HG02588 (cell line): ENCODE results near the gene PITPNM3.

ENCODE experiments used
- ATAC-seq: cut with Tn5 transposase; IDR thresholded peaks from one replicate; pipeline ENCODE4 v1.9.1; 2021; ENCODE audit warnings: mild to moderate bottlenecking, moderate library complexity; ENCODE audit not compliant: unreplicated experiment

Gene PITPNM3

DNA sequence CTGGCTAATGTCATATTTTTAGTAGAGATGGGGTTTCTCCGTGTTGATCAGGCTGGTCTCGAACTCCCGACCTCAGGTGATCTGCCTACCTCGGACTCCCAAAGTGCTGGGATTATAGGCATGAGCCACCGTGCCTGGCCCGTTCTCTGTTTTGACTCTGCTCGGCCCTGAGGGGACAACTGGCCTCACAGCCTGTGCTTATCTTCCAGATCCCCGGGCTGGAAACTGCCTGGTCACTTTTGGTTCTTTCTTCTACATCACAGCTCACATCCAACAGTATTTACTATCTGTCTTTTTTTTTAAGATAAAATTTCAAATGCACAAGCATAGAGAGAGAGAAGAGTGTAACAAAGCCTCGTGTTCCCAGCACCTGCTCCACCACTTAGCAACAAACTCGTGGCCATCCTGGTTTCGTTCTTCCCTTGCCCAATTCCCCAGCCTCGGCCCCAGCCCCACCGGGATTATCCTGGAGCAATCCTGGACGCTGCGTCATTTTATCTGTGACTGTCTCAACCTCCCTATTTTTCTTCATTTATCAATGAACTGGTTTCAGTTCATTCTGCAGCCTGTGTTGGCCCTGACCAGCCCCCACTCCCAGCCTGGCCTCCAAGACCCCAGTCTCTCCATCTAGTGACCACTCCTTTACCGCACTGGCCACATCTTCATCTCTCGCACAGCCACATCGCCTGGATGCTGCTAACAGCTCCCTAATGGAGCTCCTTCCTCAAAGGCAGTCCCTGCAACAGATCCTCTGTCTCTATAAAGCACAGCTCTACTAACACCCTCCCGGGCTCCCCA lies 91.0 kb downstream of the PITPNM3 start:
- ATAC-seq, result no peak

- ATAC-seq, result no peak
Measured at GRCh38 chr17:6464446-6465041, 91.8 kb downstream of the PITPNM3 start.

DNA sequence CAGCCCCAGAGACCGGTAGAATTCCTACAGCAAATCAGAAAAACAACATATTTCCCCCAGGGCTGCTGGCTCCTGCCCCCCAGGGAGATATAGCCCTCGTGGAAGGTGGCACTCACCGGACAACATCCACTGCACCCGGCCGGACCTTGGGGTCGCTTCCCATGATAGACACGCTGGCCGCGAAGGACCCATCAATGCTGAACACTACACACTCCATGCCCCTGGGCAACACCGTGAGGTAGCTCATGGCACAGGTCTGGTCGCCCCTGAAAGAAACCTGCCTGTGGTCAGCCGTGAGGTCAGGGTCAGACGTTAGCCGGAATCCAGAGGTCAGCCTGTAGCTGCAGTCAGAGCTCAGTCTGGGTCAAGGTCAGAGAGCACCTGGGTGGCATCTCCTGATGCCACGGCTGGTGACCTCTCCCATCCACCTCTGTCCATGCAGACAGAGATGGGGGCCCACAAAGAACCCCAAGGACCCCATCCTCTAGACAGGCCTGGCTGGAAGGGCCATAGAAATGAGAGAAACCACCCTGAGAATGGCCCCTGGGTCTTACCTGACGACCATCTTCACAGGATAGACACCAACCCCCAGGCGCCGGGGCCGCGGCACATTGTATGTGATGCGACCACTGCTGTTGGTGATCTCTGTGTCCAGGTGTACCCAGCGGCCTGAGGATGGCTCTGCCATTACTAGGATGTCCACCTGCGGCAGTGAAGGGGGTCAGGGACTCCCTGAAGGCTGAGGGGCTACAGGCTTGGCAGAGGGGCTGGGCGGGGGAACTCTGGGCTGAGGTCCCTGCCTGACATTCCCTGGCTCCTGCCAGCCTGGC lies 92.5 kb downstream of the PITPNM3 start:
- ATAC-seq, result no peak

- ATAC-seq, result no peak
Measured at GRCh38 chr17:6462692-6463091, 93.7 kb downstream of the PITPNM3 start.

GRCh38 chr17:6461792-6462524 lies 94.4 kb downstream of the PITPNM3 start:
- no peak for ATAC-seq

DNA sequence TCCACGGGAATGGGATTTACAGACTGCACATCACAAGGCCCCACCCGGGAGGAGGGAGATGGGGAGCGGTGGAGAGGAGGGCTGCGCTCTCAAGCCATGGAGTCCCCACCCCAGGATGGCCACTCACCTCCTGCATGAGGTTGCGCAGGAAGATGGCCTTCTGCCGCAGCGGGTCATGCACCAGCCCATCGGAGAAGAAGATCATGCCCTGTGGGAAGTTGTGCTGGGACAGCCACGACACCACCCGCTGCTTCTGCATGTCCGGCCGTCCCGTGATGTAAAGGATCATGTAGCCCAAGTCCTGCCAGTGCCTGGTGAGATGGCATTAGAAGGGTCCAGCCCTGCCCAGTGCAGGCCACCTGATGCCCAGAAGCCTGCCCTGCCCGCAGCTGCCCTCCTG lies 95.1 kb downstream of the PITPNM3 start:
- ATAC-seq, result no peak

- ATAC-seq, result no peak
Measured at GRCh38 chr17:6460531-6461161, 95.7 kb downstream of the PITPNM3 start.

GRCh38 chr17:6458460-6458950 lies 97.8 kb downstream of the PITPNM3 start:
- no peak for ATAC-seq

GRCh38 chr17:6457688-6458459 lies 98.5 kb downstream of the PITPNM3 start:
- ATAC-seq, result no peak

DNA sequence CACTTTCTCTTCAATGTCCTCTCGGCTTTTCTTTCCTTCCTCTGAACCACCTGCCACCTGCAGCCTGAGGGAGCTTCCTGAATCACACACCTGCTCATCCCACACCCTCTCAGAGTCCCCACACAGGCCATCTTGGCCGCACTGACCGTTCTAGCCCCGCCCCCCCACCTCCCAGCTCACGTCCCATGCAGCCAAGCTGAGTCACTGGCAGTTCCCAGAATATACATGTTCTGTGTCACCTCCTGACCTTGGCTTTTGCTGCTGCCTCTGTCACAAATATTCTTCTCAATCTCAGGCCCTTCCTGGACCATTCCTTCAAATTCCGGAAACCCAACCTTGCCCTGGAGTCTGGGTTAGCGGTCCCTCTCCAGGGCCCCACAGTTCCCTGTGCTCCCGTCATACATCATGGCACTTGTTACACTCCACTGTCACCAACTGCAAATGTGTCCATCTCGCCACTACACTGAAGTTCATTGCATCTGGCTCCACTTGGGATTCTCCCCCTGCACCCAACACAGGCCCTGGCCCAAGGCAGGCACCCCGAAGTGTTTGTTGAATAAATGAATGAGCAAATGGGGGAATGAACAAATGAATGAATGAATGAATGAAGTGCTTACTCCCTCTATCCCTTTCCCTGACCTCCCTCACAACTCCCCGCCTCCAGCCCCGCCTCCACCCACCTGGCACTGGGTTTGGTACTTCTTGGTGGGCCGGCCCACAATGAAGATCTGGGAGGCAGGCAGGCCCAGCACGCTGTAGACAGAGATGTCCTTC lies 99.3 kb downstream of the PITPNM3 start:
- no peak for ATAC-seq

- no peak for ATAC-seq
Measured at GRCh38 chr17:6456321-6456720, 100.0 kb downstream of the PITPNM3 start.

DNA sequence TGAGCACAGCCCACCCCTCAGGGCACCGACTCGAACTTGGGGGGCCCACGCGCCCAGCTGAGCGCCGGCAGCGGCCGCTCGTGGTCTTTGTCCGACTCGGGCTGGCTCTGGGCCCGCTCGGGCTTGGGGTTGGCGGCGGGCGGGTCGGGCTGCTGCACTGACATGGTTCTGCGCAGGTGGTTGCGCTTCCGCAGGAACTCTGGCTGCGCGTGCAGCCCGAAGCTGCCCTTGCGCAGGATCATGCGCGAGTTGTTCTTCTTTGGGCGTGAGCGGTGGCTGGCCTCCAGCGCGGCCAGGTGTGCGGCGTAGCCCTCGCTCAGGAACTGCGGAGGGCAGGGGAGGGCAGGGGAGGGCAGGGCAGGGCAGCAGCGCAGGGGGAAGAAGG lies 101.0 kb downstream of the PITPNM3 start:
- ATAC-seq, result no peak

DNA sequence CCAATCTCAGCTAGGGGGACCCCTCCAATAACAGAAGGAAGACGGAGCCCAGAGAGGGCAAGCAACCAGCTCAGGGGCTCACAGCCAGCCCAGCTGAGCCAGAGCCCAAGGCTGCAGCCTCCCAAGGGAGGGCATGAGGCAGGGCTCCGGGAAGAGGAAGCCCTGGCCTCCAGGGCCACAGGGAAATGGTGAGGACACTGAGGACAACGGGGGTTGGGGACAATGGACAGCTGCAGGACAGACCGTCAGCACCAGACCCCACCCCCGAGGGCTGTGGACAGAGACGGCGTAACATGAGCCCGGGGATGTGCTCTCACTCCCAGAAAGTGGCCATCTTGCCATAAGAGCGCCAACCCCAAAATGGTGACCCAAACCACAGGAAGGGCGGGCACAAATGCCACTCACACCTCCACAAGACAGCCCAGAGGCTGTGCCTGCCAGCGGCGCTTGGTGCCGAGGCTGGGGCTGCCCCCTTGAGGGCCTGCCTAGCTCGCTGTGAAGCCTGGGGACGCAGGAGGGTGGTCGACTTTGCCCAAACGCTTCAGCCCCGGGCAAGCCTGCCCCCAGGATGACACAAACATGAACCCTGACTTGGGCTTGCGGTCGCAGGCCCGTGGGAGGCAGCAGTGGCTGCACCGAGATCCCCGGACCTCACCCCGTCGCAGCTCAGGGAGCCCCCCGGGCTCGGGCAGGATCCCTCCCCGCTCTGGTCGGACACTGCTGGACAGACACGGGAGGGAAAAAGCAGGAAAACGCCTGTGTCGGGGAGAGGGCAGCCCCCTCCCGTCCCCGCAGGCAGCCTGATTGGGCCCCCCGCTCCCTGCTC lies 101.6 kb downstream of the PITPNM3 start:
- no peak for ATAC-seq

DNA sequence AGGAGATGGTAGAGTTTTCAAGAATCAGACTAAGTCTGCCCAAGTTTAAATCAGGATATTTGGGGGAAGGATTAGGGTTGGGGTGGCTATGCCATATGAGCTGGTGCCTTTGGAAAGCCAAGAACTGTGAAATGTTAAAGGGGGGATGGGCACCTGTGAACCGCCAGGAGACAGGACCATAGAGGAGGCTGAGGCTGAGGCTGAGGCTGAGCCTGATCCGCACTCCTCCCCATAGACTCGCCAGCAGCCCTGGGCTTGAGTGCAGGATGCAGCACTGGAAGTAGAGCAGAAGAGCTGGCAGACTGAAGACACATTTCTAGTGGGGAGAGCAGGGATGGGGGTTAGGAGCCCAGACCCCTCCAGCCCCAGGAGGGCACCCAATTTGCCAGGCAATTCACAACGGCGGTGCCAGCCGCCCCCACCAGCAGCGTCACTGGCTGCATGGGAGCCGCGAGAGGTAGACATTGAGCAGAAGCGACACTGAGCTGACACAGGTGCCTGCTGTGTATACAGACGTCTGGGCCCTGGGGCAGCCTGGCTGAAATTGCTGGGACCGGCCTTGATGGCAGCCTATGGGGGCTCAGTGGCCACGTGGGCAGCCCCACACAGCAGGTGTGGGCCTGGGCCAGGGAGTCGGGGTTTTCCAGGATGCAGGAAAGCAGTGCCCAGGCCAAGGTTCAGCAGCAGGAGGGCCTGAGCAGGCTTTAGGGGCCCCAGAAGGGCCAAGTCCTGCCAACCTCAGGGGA lies 102.9 kb downstream of the PITPNM3 start:
- ATAC-seq, result no peak

DNA sequence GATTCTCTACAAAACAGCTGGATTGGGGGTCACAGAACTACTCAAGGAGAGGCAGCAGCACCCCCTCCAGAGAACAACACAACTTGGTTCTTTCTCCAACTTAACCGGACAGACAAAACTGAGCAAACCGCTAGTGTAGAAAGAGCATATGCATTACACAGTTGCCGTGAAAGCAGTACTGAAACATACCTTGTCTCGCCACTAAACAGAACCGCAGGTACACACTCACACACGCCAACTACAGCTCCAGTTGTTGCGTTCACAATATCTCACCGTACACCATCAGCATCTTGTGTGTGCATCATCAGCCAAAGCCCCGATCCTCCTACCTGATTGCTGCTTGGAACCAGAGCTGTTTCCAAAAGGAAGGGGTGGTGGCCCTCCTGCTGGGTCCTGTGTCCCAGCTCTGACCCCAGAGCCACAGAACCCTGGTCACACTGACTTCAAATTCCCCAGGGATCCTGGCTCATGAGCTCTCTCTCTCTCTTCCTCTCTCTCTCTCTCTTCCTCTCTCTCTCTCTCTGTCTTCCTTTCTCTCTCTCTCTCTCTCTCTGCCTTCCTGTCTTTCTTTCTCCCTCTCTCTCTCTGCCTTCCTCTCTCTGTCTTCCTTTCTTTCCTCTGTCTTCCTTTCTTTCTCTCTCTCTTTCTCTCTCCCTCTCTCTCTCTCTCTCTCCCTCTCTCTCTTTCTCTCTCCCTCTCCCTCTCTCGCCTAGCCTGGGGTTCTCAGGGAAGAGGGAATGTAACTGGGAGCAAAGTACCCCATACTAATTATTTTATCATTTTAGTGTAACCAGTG lies 103.7 kb downstream of the PITPNM3 start:
- ATAC-seq, result no peak
